Measurements from ENCODE around the gene CACNA1D. TPM values are rescaled to one million over a fixed set of nuclear protein-coding genes. Genes with fewer than 3 reads are reported as not detected.
A peak's percentile ranks its signal among the peaks of the same experiment; 100 is the strongest.
"Not testable (repeated sequence)": the region's sequence is repeated elsewhere in the genome, so short reads cannot be mapped to it uniquely, and the experiment has no call there.

CACNA1D gene
- total RNA-seq, 2 donors from 2014 or later: 19.3 to 20.6 TPM

DNA sequence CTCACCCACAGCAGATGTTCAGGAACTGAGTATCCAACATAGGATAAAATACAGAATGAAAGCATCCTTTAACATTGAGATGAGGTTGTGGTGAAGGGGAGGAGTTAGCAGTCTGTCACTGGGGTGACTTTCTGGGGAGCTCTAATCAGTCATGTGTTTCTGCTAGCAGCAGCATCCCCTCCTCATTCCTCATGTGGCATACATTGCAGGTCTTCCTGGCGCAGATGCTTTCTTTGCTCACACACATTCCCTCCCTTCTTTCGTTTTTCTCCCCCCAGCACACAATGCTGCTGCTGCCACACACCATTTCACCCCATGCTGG lies 135.0 kb downstream of the CACNA1D start:
- ATAC-seq (no peak), DNase-seq (no peak)
- intact Hi-C loops (cut with DNase I, micrococcal nuclease): no loop called here

DNA sequence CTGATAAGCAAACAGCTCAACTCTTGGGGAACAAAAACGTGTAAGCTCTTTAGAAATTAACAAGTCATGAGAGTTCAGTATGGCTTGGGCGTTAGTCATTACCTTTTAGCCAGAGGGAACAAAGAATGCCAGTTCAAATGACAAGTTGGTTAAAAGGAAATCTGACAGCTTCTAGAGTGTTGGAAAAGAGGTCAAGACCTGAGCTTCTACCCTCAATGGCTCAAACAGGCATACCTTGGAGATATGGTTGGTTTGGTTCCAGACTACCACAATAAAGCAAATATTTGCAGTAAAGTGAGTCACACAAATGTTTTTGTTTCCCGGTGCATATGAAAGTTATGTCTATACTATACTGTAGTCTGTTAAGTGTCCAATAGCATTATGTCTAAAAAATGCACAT lies 136.1 kb downstream of the CACNA1D start:
- ATAC-seq: peak; percentile 64
- intact Hi-C loops (cut with DNase I, micrococcal nuclease): no loop called here

GRCh38 chr3:53633197-53633787 lies 138.9 kb downstream of the CACNA1D start:
- intact Hi-C loops (cut with DNase I, micrococcal nuclease): no loop called here
- DNase-seq (no peak), ATAC-seq (peak; percentile 83)

More for the DNA sequence above, 136.1 kb downstream of the CACNA1D start:
- DNase-seq: no peak

- no peak for ATAC-seq
- intact Hi-C loops (cut with DNase I, micrococcal nuclease): no loop called here
- no peak for DNase-seq
Observed at GRCh38 chr3:53635041-53635440, 140.6 kb downstream of the CACNA1D start.

DNA sequence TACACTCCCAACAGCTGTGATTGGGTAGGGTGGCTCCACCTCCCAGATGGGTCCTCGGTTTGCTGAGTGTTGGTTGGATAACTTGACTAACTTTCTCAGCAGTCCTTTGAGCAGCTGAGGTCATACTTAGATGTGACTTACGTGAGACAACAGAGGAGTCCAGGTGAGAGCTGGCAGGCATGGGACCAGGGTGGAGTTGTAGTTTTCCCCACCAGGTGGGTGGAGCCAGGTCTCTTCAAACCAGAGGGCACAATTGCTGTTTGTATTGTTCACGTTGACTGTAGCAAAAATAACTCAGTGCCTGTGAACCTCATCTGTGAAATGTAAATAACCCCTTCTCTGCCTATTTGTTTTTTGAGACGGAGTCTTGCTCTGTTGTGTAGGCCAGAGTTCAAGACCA lies 144.4 kb downstream of the CACNA1D start:
- intact Hi-C loops (cut with DNase I, micrococcal nuclease); DNase-seq: not testable (repeated sequence)
- peak; percentile 50 for ATAC-seq

GRCh38 chr3:53641397-53641796 lies 147.0 kb downstream of the CACNA1D start:
- ATAC-seq: no peak
- intact Hi-C loops (cut with DNase I, micrococcal nuclease): no loop called here

DNA sequence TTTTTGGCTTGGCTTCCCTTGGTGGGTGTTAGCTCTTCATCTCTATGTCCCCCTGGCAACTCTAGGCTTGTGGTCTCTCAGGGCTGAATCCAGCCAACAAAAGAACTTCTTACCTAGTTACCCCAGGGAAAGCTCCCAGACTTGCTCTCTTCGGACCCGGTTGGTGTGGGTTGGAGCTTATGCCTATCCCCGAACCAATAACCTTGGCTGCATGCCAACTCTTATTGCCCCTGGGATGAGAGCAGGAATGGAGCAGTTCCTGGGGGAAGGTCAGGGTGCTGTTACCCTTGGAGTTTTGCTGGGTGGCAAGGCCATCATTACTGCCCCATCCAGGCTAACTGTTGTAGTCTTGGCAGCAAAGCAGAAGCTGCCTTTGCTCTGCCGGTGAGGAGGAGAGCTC lies 147.8 kb downstream of the CACNA1D start:
- ATAC-seq (no peak), DNase-seq (no peak)
- intact Hi-C loops (cut with DNase I, micrococcal nuclease): no loop called here

More at GRCh38 chr3:53641397-53641796, 147.0 kb downstream of the CACNA1D start:
- no peak for DNase-seq

DNA sequence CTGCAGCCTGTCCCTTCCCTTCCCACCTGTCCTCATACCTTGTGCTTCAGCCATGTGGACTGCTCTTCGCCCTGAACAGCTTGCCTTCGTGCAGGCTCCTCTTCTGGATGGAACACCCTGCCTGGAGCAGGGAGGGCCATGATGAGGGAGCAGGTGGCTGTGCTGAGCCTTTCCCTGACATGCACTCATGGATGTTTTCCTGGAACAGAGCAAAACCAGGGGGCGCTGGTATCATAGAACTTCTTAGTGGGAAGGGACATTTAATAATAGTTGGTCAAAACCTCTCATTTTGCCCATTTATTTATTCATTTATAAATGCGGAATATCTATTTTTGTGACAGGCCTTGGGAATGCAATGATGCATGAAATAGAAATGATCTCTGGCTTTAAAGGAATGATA lies 149.3 kb downstream of the CACNA1D start:
- DNase-seq: no peak
- intact Hi-C loops (cut with DNase I, micrococcal nuclease): no loop called here
- no peak for ATAC-seq

DNA sequence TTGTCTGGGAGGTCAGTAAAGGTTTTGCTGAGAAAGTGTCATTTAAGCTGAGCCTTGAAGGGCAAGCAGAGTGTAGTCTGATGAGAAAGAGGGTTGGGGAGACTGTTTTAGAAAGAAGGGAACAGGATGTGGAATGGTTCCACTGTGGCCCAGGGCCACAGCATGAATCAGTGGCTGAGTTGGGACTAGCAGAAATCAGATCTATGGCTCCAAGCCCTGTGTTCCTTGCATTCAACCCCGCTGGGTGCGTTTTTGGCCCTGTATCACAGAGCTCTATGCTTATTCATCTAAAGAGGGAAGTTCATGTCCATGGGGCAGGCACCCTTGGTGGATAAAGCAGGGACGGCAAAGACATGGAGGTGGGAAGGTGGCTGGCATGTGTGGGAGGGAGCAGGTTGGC lies 151.3 kb downstream of the CACNA1D start:
- no peak for DNase-seq
- no peak for ATAC-seq
- intact Hi-C loops (cut with DNase I, micrococcal nuclease): no loop called here

DNA sequence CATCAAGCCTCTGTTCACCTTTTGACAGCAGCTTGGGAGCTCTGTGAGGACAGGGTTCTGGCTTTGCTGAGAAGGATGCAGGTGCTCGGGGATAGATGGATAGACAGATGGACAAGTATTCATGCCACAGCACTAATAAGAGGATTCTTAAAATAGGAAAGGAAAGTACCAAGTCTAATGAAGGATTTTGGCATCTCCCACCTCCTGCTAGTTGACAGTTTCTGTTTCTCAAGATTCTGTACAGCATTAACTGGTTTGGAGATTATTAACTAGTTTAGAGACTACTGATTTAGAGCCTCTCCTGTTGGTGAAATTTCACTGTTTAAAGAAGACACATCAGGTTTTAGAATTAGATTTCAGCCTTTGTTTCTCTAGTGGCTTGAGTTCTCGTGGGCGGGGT lies 152.3 kb downstream of the CACNA1D start:
- intact Hi-C loops (cut with DNase I, micrococcal nuclease): no loop called here
- DNase-seq: no peak
- ATAC-seq: no peak

- ATAC-seq: no peak
- intact Hi-C loops (cut with DNase I, micrococcal nuclease): no loop called here
- DNase-seq: no peak
Observed at GRCh38 chr3:53649816-53650215, 155.4 kb downstream of the CACNA1D start.

GRCh38 chr3:53650424-53650823 lies 156.0 kb downstream of the CACNA1D start:
- DNase-seq (no peak), ATAC-seq (no peak)
- intact Hi-C loops (cut with DNase I, micrococcal nuclease): no loop called here

DNA sequence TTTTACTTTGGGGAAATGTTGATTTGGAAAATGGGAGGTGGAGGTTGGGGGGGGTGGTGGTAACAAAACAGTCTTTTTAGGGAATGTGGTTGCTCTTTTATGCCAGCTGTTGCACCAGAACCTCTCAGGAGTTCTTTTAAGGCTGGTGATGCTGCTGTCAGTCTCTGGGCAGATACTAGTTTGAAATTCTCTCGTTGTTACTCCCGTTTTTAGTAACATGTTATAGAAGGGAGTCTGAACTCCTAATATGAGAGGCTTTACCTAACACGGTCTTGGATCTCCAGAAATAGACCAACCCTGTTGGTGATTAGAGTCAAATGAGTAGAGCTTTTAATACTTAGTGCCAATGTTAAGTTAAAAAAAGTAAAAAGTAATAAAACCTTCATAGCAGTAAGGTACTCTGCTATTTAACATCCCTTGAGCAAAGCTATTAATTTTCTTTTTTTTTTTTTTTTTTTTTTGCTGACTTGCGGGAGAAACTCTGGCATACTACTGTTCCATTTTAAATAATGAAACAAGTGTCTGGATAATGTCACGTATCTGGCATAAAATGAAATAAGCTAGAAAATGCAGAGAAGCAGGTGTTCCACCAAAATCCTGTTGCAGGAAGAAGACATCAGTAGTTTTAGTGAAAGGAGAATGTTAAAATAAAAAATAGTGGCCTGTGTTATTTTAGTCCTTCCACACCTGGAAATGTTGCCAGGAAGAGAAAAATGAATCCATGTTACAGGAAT lies 156.7 kb downstream of the CACNA1D start:
- ATAC-seq: no peak

GRCh38 chr3:53651927-53652326 lies 157.5 kb downstream of the CACNA1D start:
- intact Hi-C loops (cut with DNase I, micrococcal nuclease): no loop called here
- ATAC-seq: no peak
- no peak for DNase-seq

More for the DNA sequence above, 156.7 kb downstream of the CACNA1D start:
- intact Hi-C loops (cut with DNase I, micrococcal nuclease): no loop called here
- no peak for DNase-seq

DNA sequence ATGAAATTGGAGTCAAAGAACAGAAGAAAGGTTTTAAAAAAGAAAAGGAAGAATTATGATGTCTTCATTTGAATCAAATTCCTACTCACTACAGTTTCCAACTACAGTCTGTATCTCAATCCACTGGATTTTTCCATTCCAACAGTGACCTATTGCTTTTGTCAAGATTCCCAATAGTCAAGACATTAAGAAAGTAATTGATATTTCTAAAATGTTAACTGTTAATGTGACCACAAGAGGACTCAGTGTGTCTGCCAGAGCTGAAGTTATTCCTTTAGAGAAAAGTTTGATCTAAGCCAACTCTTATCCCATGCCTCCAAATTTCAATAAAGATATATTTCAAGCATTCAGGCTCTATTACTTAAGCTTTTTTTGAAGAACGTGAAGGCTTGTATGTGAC lies 163.2 kb downstream of the CACNA1D start:
- no peak for DNase-seq
- no peak for ATAC-seq
- intact Hi-C loops (cut with DNase I, micrococcal nuclease): no loop called here

DNA sequence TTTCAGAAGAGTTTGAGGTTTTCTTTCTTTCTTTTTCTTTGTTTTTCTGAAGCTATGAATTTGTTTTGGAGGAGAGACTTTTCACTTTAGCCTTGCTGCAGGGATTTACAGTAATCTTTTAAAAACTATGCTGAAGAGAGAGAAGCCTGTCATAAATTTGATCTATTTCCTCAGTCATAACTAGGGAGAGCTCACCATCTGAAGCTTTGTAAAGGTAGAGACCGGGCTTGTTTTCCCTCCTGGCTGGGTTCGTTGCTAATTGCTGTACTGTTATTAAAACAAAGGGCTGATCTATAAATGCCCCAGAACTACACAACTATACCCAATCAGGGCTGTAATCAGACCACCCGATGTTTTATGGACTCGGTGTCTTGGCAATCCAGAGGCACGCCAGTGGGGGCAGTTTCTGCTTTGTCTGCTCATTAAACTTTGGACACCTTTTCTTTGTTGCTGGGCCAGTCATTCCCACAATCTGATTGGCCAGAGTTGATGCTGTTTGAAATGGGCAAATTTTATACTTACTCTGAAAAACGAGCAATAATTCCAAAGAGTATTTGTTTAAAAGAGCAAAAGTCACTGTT lies 164.3 kb downstream of the CACNA1D start:
- peak; percentile 69 for ATAC-seq
- no peak for DNase-seq
- intact Hi-C loops (cut with DNase I, micrococcal nuclease): no loop called here

DNA sequence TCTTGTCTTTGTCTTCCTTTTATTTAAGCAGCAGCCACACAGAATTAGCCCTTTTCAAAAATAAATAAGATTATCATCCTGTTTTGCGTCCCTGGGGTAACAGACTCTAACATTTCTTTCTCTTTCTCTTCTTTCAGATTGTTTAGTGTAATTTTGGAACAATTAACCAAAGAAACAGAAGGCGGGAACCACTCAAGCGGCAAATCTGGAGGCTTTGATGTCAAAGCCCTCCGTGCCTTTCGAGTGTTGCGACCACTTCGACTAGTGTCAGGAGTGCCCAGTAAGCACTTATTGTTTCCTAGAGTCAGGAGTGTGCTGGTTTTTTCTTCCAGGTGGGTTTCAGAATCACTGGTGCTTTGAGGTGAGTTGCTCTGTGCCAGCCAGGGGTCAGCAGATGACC lies 165.6 kb downstream of the CACNA1D start:
- DNase-seq (no peak), ATAC-seq (no peak)
- intact Hi-C loops (cut with DNase I, micrococcal nuclease): no loop called here

- DNase-seq (no peak), ATAC-seq (no peak)
- intact Hi-C loops (cut with DNase I, micrococcal nuclease): no loop called here
Observed at GRCh38 chr3:53661480-53661879, 167.1 kb downstream of the CACNA1D start.

- DNase-seq; intact Hi-C loops (cut with DNase I, micrococcal nuclease); ATAC-seq: not testable (repeated sequence)
Observed at GRCh38 chr3:53664812-53665211, 170.4 kb downstream of the CACNA1D start.

- DNase-seq: no peak
- no peak for ATAC-seq
- intact Hi-C loops (cut with DNase I, micrococcal nuclease): no loop called here
Observed at GRCh38 chr3:53665608-53666425, 171.4 kb downstream of the CACNA1D start.

Measured in left colon (tissue), 2 donors.